GM12875 (cell line): Measurements from ENCODE around the gene BMPER.

Experiments
- H3K4me3 ChIP-seq: one replicate; pipeline ENCODE4 v1.5.1; 2011; ENCODE audit warnings: low read depth, low read length, control low read depth
- TF ChIP-seq, protein P1 (sequence below): IDR thresholded peaks from 2 replicates; pipeline ENCODE4 v1.5.1; 2011; ENCODE audit warnings: low read depth, mild to moderate bottlenecking, control low read depth, inconsistent platforms, low read length, moderate library complexity, borderline replicate concordance; ENCODE audit not compliant: insufficient read depth

BMPER gene

GRCh38 chr7:33905389-33906032 lies at the start of gene BMPER:
Gene BMPER (plus strand): TSS chr7:33905539. CDS start chr7:33905614, 75 bp downstream.
- H3K4me3 ChIP-seq, result no peak within 1 kb of the TSS

DNA sequence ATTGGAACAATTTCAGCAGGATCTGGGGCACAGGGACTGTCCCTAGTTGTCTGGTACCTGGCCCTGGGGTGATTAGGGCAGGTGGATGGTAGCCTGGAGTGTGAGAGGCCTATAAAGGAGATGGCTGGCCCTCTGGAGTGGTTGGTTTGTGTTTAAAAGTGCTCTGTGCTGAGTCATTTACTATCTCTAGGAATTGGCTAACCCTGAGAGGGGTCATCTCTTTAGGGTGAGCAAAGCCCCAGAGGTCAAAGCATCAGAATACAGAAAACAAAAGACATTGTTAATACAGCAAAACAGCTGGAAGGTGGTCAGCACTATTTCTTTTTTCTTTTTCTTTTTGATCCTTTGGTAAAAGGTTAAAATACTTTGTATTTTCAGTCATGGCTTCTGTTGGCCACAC lies 43.4 kb upstream of the BMPER start:
- H3K4me3 ChIP-seq, result no peak overlapping the region
- TF ChIP-seq, protein P1, sequence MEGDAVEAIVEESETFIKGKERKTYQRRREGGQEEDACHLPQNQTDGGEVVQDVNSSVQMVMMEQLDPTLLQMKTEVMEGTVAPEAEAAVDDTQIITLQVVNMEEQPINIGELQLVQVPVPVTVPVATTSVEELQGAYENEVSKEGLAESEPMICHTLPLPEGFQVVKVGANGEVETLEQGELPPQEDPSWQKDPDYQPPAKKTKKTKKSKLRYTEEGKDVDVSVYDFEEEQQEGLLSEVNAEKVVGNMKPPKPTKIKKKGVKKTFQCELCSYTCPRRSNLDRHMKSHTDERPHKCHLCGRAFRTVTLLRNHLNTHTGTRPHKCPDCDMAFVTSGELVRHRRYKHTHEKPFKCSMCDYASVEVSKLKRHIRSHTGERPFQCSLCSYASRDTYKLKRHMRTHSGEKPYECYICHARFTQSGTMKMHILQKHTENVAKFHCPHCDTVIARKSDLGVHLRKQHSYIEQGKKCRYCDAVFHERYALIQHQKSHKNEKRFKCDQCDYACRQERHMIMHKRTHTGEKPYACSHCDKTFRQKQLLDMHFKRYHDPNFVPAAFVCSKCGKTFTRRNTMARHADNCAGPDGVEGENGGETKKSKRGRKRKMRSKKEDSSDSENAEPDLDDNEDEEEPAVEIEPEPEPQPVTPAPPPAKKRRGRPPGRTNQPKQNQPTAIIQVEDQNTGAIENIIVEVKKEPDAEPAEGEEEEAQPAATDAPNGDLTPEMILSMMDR, result no peak

More at GRCh38 chr7:33905389-33906032, at the start of gene BMPER:
- TF ChIP-seq, protein P1, result no peak

DNA sequence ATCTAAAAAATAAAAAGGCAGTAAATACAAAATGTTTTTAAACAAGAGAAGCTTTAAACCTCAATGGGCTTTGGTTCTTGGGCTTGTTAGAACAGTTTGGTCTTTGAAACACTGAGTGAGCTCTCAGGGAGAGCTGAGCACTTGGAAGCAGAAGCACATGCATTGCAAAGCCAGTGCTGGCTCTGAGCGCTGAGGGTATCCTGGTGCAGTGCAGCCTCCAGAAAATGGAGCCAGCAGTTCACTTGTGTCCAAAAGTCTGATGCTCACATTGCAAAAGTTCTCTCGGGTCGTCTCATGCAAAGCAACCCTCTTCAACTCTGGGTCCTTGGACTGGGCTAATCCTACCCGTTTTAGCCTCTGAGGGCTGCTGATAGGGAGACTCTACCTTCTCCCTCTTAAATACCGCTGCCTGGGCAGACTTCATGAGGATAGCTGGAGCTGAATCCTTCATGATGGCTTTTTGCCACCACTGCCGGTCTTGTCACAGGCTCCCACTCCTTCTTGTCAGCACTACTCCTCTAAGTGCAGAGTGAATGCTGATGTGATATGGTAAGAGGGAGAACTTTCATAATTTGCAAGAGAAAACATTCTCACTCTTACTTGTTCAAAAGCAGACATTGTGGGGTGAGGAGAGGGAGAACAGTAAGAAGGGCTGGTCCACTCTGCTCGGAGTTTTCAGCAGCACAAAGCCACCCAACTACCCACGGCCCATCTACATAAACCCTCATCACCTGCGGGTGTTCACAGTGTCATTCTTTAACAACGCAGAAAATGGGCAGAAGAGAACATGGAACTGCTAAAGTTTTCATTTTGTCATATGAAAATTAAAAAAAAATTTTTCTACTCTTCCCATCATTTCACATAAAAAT lies 42.2 kb upstream of the BMPER start:
- TF ChIP-seq, protein P1, result no peak
- H3K4me3 ChIP-seq, result no peak overlapping the region

DNA sequence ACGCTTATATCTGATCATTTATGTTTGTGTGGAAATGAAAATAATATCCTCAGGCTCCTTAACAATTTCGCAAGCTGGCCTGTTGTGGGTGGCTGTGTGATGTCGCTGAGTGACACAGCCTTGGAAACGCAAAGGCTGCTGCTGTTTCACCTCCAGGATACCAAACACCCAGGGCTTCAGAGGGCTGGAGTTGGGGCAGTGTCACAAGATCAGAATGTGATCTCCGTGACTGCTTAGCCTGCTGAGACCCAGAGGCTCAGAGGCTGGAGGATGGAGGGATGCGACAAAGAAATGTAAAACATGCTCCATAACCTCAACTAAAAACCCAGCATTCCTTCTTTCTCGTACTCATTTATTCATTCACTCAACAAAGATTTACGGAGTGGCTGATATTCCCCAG lies 37.2 kb upstream of the BMPER start:
- TF ChIP-seq, protein P1, result no peak
- H3K4me3 ChIP-seq, result no peak overlapping the region

DNA sequence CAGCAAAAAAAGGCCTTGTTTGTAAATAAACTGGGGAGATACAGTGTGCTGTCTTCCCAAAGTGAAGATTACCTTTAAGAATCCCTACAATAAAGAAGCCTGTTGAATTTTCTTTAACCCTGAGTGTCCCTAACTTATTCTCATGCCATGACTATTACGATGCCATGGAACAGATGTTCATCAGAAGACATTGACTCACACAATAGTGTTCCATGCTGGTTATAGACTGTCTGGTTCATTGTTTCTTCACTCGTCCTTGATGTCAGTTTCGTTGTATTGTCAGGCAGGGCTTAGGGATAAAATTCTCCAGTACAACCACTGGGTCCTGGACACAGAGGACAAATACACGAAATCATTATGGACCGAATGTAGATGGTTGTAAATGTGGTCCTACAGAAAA lies 36.2 kb upstream of the BMPER start:
- H3K4me3 ChIP-seq, result no peak overlapping the region
- TF ChIP-seq, protein P1, result no peak

- TF ChIP-seq, protein P1, result no peak
- no peak overlapping the region for H3K4me3 ChIP-seq
These were observed 35.2 kb upstream of the BMPER start for GRCh38 chr7:33870120-33870519.

DNA sequence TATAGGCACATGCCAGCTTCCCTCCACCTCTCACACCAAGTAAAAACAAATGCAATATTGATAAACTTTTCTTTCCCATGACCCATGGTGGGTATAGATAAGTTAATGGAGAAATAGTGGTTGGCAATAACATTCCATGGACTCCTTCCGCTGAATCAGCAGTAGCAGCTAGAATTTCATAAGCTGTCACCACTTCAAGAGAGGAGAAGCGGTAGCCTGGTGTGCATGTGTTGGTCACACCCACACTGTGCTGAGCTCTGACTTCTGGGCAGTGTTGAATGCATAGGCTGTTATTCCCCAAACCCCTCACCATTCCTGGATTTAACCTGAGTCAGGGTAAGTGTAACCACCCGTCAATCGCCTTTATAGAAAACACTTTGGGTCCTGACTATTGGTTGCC lies 32.5 kb upstream of the BMPER start:
- no peak overlapping the region for H3K4me3 ChIP-seq
- TF ChIP-seq, protein P1, result no peak
